Gastrocnemius medialis (tissue), 4 donors: ENCODE measurements around the gene TMEM41A. TPM values are rescaled to one million over a fixed set of nuclear protein-coding genes. Genes with fewer than 3 reads are reported as not detected.

ENCODE experiments used
- ATAC-seq, 2 donors: fragments of 150-250 bp; one replicate each; pipeline ENCODE4 v1.9.1; 2016
- DNase-seq, 2 donors: peaks; one replicate each; pipeline ENCODE4 v3.0.0-alpha.2; 2019
- H3K27ac ChIP-seq, 4 donors: fragments of 200-600 bp; sonication (generic); 1 replicate in 1 of 4; 2 replicates in 3 of 4; pipeline ENCODE4 v1.5.1; 2016 to 2018; ENCODE audit warnings: mild to moderate bottlenecking in 2 of 4, moderate library complexity in 1 of 4
- H3K27me3 ChIP-seq, 3 donors: fragments of 200-600 bp; sonication (generic) in 2 of 3; 1 replicate in 1 of 3; 2 replicates in 2 of 3; pipeline versions ENCODE4 v1.5.1 to v1.6.0; 2016 to 2019; ENCODE audit warnings: mild to moderate bottlenecking in 1 of 3, moderate library complexity in 1 of 3
- H3K36me3 ChIP-seq, 2 donors: fragments of 200-600 bp; sonication (generic) in 1 of 2; one replicate each; pipeline ENCODE4 v1.5.1; 2017 to 2018
- H3K4me1 ChIP-seq, 2 donors: fragments of 200-600 bp; sonication (generic) in 1 of 2; one replicate each; pipeline ENCODE4 v1.5.1; 2016 to 2017; ENCODE audit warnings: mild to moderate bottlenecking in 2 of 2
- H3K4me3 ChIP-seq, 4 donors: fragments of 200-600 bp; sonication (generic) in 3 of 4; 1 replicate in 1 of 4; 2 replicates in 3 of 4; pipeline ENCODE4 v1.5.1; 2016 to 2019; ENCODE audit warnings: mild to moderate bottlenecking in 2 of 4
- H3K9me3 ChIP-seq, 3 donors: fragments of 200-600 bp; sonication (generic) in 2 of 3; 1 replicate in 1 of 3; 2 replicates in 2 of 3; pipeline ENCODE4 v1.5.1; 2016 to 2019
- CTCF ChIP-seq, 5 experiments: fragments of 450-650 bp in 3 of 5; fragments of 200-600 bp in 2 of 5; sonication (generic) in 2 of 5; IDR thresholded peaks in 4 of 5; conservative IDR thresholded peaks in 1 of 5; 1 replicate in 4 of 5; 2 replicates in 1 of 5; pipeline ENCODE4 v1.5.1; 2016 to 2019; ENCODE audit warnings: antibody characterized with exemption in 5 of 5, mild to moderate bottlenecking in 3 of 5, moderate library complexity in 3 of 5
- POLR2A ChIP-seq, 2 donors: fragments of 450-650 bp; IDR thresholded peaks; one replicate each; pipeline ENCODE4 v1.6.1; 2017; ENCODE audit warnings: antibody characterized with exemption in 2 of 2, mild to moderate bottlenecking in 2 of 2, moderate library complexity in 2 of 2
- in situ Hi-C, 4 donors: fragments of 200-750 bp; cut with MboI; loops; one replicate each; pipeline versions ENCODE4 v1.15.0 to v1.8.0; 2017; ENCODE audit warnings: low sequenced_read_pairs in 4 of 4
- intact Hi-C: fragments of 100-400 bp; cut with DNase I; formaldehyde crosslinking; loops from one replicate; pipeline ENCODE4 v1.15.1; 2023; ENCODE audit warnings: low total_unique reads
- total RNA-seq, 4 donors: library from RNA; depleted of rRNA; stranded (reverse); fragments of >200 nt; gene quantifications; one replicate each; pipeline versions ENCODE4 v1.1.0 to v1.2.3, GENCODE V29; 2016

Gene TMEM41A
- total RNA-seq, 4 donors from 2014 or later = 4.8 to 11.5 (median 6.5) TPM

- ATAC-seq (no peak), DNase-seq (no peak)
- Histone ChIP-seq H3K27me3 (no peaks in the 10 kb centered on the region), H3K4me1 (no peaks in the 10 kb centered on the region), H3K9me3 (no peaks in the 10 kb centered on the region), H3K4me3 (no peak overlapping the region), H3K27ac (no peak overlapping the region), H3K36me3 (no peaks in the 10 kb centered on the region)
- in situ Hi-C loops (no loop called here), intact Hi-C loops (no loop called here)
- TF ChIP-seq CTCF (IDR thresholded peaks at IDR 0.05 in 4 of 5, conservative IDR thresholded peaks at IDR 0.05 in 1 of 5) (no peak), POLR2A (IDR thresholded peaks at IDR 0.05) (no peak)
Observed at GRCh38 chr3:185511711-185512110, 12.9 kb upstream of the TMEM41A start.

GRCh38 chr3:185508335-185508991, 9.6 kb upstream of the TMEM41A start:
- in situ Hi-C loops = no loop called here

GRCh38 chr3:185507883-185508282, 9.0 kb upstream of the TMEM41A start:
- H3K36me3 ChIP-seq = no peaks in the 10 kb centered on the region
- in situ Hi-C loops = no loop called here
- intact Hi-C loops = no loop called here
- no peak overlapping the region for H3K4me3 ChIP-seq
- H3K9me3 ChIP-seq = no peaks in the 10 kb centered on the region
- no peak overlapping the region for H3K27ac ChIP-seq
- DNase-seq (no peak), ATAC-seq (no peak)
- TF ChIP-seq POLR2A (IDR thresholded peaks at IDR 0.05) (no peak), CTCF (IDR thresholded peaks at IDR 0.05 in 4 of 5, conservative IDR thresholded peaks at IDR 0.05 in 1 of 5) (no peak)
- H3K27me3 ChIP-seq = no peaks in the 10 kb centered on the region
- H3K4me1 ChIP-seq = no peaks in the 10 kb centered on the region

More at GRCh38 chr3:185508335-185508991, 9.6 kb upstream of the TMEM41A start:
- H3K9me3 ChIP-seq = no peaks in the 10 kb centered on the region
- H3K36me3 ChIP-seq = no peaks in the 10 kb centered on the region
- ATAC-seq (no peak), DNase-seq (no peak)
- H3K27ac ChIP-seq = no peak overlapping the region
- no peaks in the 10 kb centered on the region for H3K4me1 ChIP-seq
- intact Hi-C loops = no loop called here
- H3K4me3 ChIP-seq = no peak overlapping the region
- no peak for TF ChIP-seq POLR2A (IDR thresholded peaks at IDR 0.05)
- TF ChIP-seq CTCF (IDR thresholded peaks at IDR 0.05 in 4 of 5, conservative IDR thresholded peaks at IDR 0.05 in 1 of 5) = no peak
- no peaks in the 10 kb centered on the region for H3K27me3 ChIP-seq

GRCh38 chr3:185504636-185505035, 5.8 kb upstream of the TMEM41A start:
- Histone ChIP-seq H3K27me3 (no peaks in the 10 kb centered on the region), H3K9me3 (no peaks in the 10 kb centered on the region), H3K4me3 (no peak overlapping the region), H3K27ac (no peak overlapping the region), H3K36me3 (no peaks in the 10 kb centered on the region), H3K4me1 (no peaks in the 10 kb centered on the region)
- ATAC-seq = no peak
- DNase-seq = no peak
- TF ChIP-seq POLR2A (IDR thresholded peaks at IDR 0.05) = no peak
- no peak for TF ChIP-seq CTCF (IDR thresholded peaks at IDR 0.05 in 4 of 5, conservative IDR thresholded peaks at IDR 0.05 in 1 of 5)
- intact Hi-C loops = no loop called here
- in situ Hi-C loops = no loop called here

GRCh38 chr3:185503521-185503920, 4.7 kb upstream of the TMEM41A start:
- intact Hi-C loops = no loop called here
- in situ Hi-C loops = no loop called here
- Histone ChIP-seq H3K9me3 (no peaks in the 10 kb centered on the region), H3K27ac (no peak overlapping the region), H3K27me3 (no peaks in the 10 kb centered on the region), H3K4me1 (no peaks in the 10 kb centered on the region), H3K4me3 (no peak overlapping the region), H3K36me3 (no peaks in the 10 kb centered on the region)
- ATAC-seq = no peak
- no peak for DNase-seq
- TF ChIP-seq POLR2A (IDR thresholded peaks at IDR 0.05) (no peak), CTCF (IDR thresholded peaks at IDR 0.05 in 4 of 5, conservative IDR thresholded peaks at IDR 0.05 in 1 of 5) (no peak)
